NT2/D1 (cell line): ENCODE data around the gene ZNF556.

ENCODE experiments used
- SUZ12 ChIP-seq: IDR thresholded peaks from 2 replicates; pipeline ENCODE4 v1.6.1; 2011; ENCODE audit not compliant: insufficient read length, insufficient read depth; ENCODE audit errors: extremely low read depth
- ZNF274 ChIP-seq: IDR thresholded peaks from 2 replicates; pipeline ENCODE4 v1.6.1; 2011; ENCODE audit warnings: mild to moderate bottlenecking, low read depth, low read length

- TF ChIP-seq ZNF274 (no peak), SUZ12 (no peak)
Observed at GRCh38 chr19:2926341-2927031, 59.4 kb downstream of the ZNF556 start.
